ENCODE measurements around the gene UBE2L3.
"Not testable (repeated sequence)": the region's sequence is repeated elsewhere in the genome, so short reads cannot be mapped to it uniquely, and the experiment has no call there.

UBE2L3 gene

GRCh38 chr22:21602579-21602978 is 35.1 kb downstream of the UBE2L3 start:
- no peak for DNase-seq (ENCODE audit: low spot score)

GRCh38 chr22:21603973-21604372 is 36.5 kb downstream of the UBE2L3 start:
- no peak for DNase-seq (ENCODE audit: low spot score)

- DNase-seq (ENCODE audit: low spot score), result no peak
Observed at GRCh38 chr22:21605887-21606564, 38.5 kb downstream of the UBE2L3 start.

GRCh38 chr22:21606775-21607174 is 39.3 kb downstream of the UBE2L3 start:
- no peak for DNase-seq (ENCODE audit: low spot score)

- DNase-seq (ENCODE audit: low spot score), result not testable (repeated sequence)
Observed at GRCh38 chr22:21609556-21610157, 42.1 kb downstream of the UBE2L3 start.

- no peak for DNase-seq (ENCODE audit: low spot score)
Observed at GRCh38 chr22:21611210-21611977, 43.9 kb downstream of the UBE2L3 start.

- DNase-seq (ENCODE audit: low spot score), result no peak
Observed at GRCh38 chr22:21612858-21613257, 45.3 kb downstream of the UBE2L3 start.

GRCh38 chr22:21613553-21614233 is 46.2 kb downstream of the UBE2L3 start:
- DNase-seq (ENCODE audit: low spot score), result no peak

- no peak for DNase-seq (ENCODE audit: low spot score)
Observed at GRCh38 chr22:21615731-21616130, 48.2 kb downstream of the UBE2L3 start.

- DNase-seq (ENCODE audit: low spot score), result not testable (repeated sequence)
Observed at GRCh38 chr22:21617337-21617736, 49.8 kb downstream of the UBE2L3 start.

- DNase-seq (ENCODE audit: low spot score), result no peak
Observed at GRCh38 chr22:21621025-21621424, 53.5 kb downstream of the UBE2L3 start.

GRCh38 chr22:21622011-21622918 is 54.8 kb downstream of the UBE2L3 start:
- no peak for DNase-seq (ENCODE audit: low spot score)

GRCh38 chr22:21622919-21623647 is 55.6 kb downstream of the UBE2L3 start:
- no peak for DNase-seq (ENCODE audit: low spot score)

GRCh38 chr22:21623648-21623970 is 56.1 kb downstream of the UBE2L3 start:
- DNase-seq (ENCODE audit: low spot score), result no peak

- no peak for DNase-seq (ENCODE audit: low spot score)
Observed at GRCh38 chr22:21624120-21624879, 56.8 kb downstream of the UBE2L3 start.

GRCh38 chr22:21624880-21625791 is 57.6 kb downstream of the UBE2L3 start:
- DNase-seq (ENCODE audit: low spot score), result no peak

- no peak for DNase-seq (ENCODE audit: low spot score)
Observed at GRCh38 chr22:21626073-21626734, 58.7 kb downstream of the UBE2L3 start.

GRCh38 chr22:21626735-21627469 is 59.4 kb downstream of the UBE2L3 start:
- DNase-seq (ENCODE audit: low spot score), result no peak

Measured in hepatic stellate cell (primary cell).